Endothelial cell of umbilical vein (primary cell): ENCODE data around the gene MPZL3. TPM values are rescaled to one million over a fixed set of nuclear protein-coding genes. Genes with fewer than 3 reads are reported as not detected.
A peak's percentile ranks its signal among the peaks of the same experiment; 100 is the strongest.

Experiments used
- BruUV-seq: library from RNA; stranded (reverse); fragments of 400-500 nt; replicated peaks from 2 replicates; lab custom pipeline; 2021; lab: Mats Ljungman, UMichigan
- CTCF ChIA-PET: fragments of 300-600, 350-600 bp; sonication (Branson Sonifier 250); formaldehyde crosslinking; loops from one replicate; lab custom pipeline; 2021; ENCODE audit warnings: antibody characterized with exemption, inconsistent platforms; lab: Charles Lee
- POLR2A ChIA-PET: fragments of 300-600, 350-600 bp; sonication (Branson Sonifier 250); formaldehyde crosslinking; loops from one replicate; lab custom pipeline; 2021; ENCODE audit warnings: antibody characterized with exemption, inconsistent platforms; lab: Charles Lee
- DNase-seq: peaks from one replicate; pipeline ENCODE4 v3.0.0-alpha.2; 2011; ENCODE audit warnings: low read depth, low spot score
- FAIRE-seq: peaks from 2 replicates; lab custom pipeline; 2011; peaks lifted over from hg19 to GRCh38; lab: Jason Lieb, UNC
- H2AFZ ChIP-seq: 2 replicates; pipeline ENCODE4 v1.6.0; 2012; ENCODE audit warnings: low read depth, low read length, control low read depth, inconsistent platforms
- H3K27ac ChIP-seq: 2 replicates; pipeline ENCODE4 v1.5.1; 2011; ENCODE audit warnings: low read depth, mild to moderate bottlenecking, control low read depth, low read length, moderate library complexity; ENCODE audit not compliant: insufficient read depth
- H3K27me3 ChIP-seq, 2 experiments: 2 replicates each; pipeline versions ENCODE4 v1.6.0 to v1.6.1; 2011; ENCODE audit warnings: low read length in 2 of 2, mixed read lengths in 1 of 2; ENCODE audit not compliant: control insufficient read depth in 2 of 2, insufficient read depth in 2 of 2
- H3K36me3 ChIP-seq, 2 experiments: 2 replicates in 1 of 2; 3 replicates in 1 of 2; pipeline ENCODE4 v1.5.1; 2011; ENCODE audit warnings: low read length in 2 of 2, mild to moderate bottlenecking in 1 of 2, moderate library complexity in 1 of 2; ENCODE audit not compliant: control insufficient read depth in 2 of 2, insufficient read depth in 2 of 2; ENCODE audit errors: extremely low read depth in 1 of 2
- H3K4me1 ChIP-seq: 3 replicates; pipeline ENCODE4 v1.5.1; 2011; ENCODE audit warnings: mild to moderate bottlenecking, low read length; ENCODE audit not compliant: control insufficient read depth, insufficient read depth; ENCODE audit errors: extremely low read depth
- H3K4me2 ChIP-seq: 2 replicates; pipeline ENCODE4 v1.6.1; 2011; ENCODE audit warnings: low read length, control low read depth, mixed read lengths; ENCODE audit not compliant: insufficient read depth
- H3K4me3 ChIP-seq, 3 experiments: fragments of 200-600 bp in 1 of 3; sonication (generic), shearing (Covaris generic) in 1 of 3; replicated peaks in 1 of 3; 2 replicates each; pipeline ENCODE4 v1.5.1; 2011 to 2016; ENCODE audit warnings: control low read depth in 3 of 3, low read length in 3 of 3, mild to moderate bottlenecking in 2 of 3, inconsistent platforms in 1 of 3, low read depth in 1 of 3, moderate library complexity in 1 of 3; ENCODE audit not compliant: insufficient read depth in 1 of 3
- H3K79me2 ChIP-seq: 2 replicates; pipeline ENCODE4 v1.6.0; 2012; ENCODE audit warnings: low read length, inconsistent platforms; ENCODE audit not compliant: control insufficient read depth, insufficient read depth
- H3K9ac ChIP-seq: replicated peaks from 2 replicates; pipeline ENCODE3; 2011; ENCODE audit warnings: low read length, control low read depth; ENCODE audit not compliant: insufficient read depth; ENCODE audit errors: extremely low read depth
- H3K9me1 ChIP-seq: replicated peaks from 3 replicates; pipeline ENCODE4 v1.6.0; 2011; ENCODE audit warnings: mild to moderate bottlenecking, low read length; ENCODE audit not compliant: control insufficient read depth, insufficient read depth; ENCODE audit errors: extremely low read depth
- H3K9me3 ChIP-seq: replicated peaks from 2 replicates; pipeline ENCODE4 v1.5.1; 2012; ENCODE audit warnings: low read length, inconsistent platforms; ENCODE audit not compliant: control insufficient read depth, insufficient read depth
- H4K20me1 ChIP-seq: replicated peaks from 2 replicates; pipeline ENCODE3; 2011; ENCODE audit warnings: mild to moderate bottlenecking, low read length; ENCODE audit not compliant: control insufficient read depth, insufficient read depth; ENCODE audit errors: extremely low read depth
- CTCF ChIP-seq, 2 donors: IDR thresholded peaks; 1 replicate in 1 of 2; 2 replicates in 1 of 2; pipeline ENCODE4 v1.5.1; 2011; ENCODE audit warnings: low read length in 2 of 2, mild to moderate bottlenecking in 2 of 2, moderate library complexity in 2 of 2, control low read depth in 1 of 2, inconsistent platforms in 1 of 2, low read depth in 1 of 2; ENCODE audit not compliant: insufficient read depth in 1 of 2; ENCODE audit errors: extremely low read depth in 1 of 2
- EZH2 ChIP-seq: IDR thresholded peaks from 2 replicates; pipeline ENCODE4 v1.6.1; 2012; ENCODE audit warnings: borderline replicate concordance, low read depth, mild to moderate bottlenecking, moderate library complexity, low read length, inconsistent platforms; ENCODE audit not compliant: severe bottlenecking
- FOS ChIP-seq: IDR thresholded peaks from 2 replicates; pipeline ENCODE4 v1.6.1; 2011; ENCODE audit warnings: mild to moderate bottlenecking, low read length, moderate library complexity, borderline replicate concordance; ENCODE audit not compliant: insufficient read depth
- MAX ChIP-seq: IDR thresholded peaks from 2 replicates; pipeline ENCODE4 v1.6.1; 2011; ENCODE audit not compliant: insufficient read depth, insufficient read length
- MYC ChIP-seq: IDR thresholded peaks from one replicate; pipeline ENCODE4 v1.6.1; 2011; ENCODE audit warnings: mild to moderate bottlenecking, low read depth, low read length
- POLR2AphosphoS5 ChIP-seq: IDR thresholded peaks from 2 replicates; pipeline ENCODE4 v1.6.1; 2012; ENCODE audit warnings: low read depth, mild to moderate bottlenecking, control low read depth, low read length, moderate library complexity; ENCODE audit not compliant: insufficient read depth
- dilution Hi-C: fragments of 300-500 bp; cut with MboI; formaldehyde crosslinking; loops from one replicate; pipeline ENCODE4 v1.15.0; 2019; ENCODE audit warnings: low sequenced_read_pairs; ENCODE audit not compliant: extremely low pct_ligation_motif_present
- intact Hi-C: fragments of 100-400 bp; cut with micrococcal nuclease; formaldehyde crosslinking; loops from one replicate; pipeline ENCODE4 v1.10.0; 2022
- polyA plus RNA-seq, 4 experiments: library from polyadenylated mRNA; depleted of rRNA in 3 of 4; stranded (reverse) in 3 of 4; unstranded in 1 of 4; fragments of >200 nt; gene quantifications; 2 replicates each; pipeline versions ENCODE4 v1.2.1 to v1.2.3, GENCODE V29; 2011 to 2012; ENCODE audit warnings: missing spikeins in 1 of 4
- total RNA-seq: library from RNA; stranded (reverse); gene quantifications from 2 replicates; pipeline ENCODE4 v1.2.3, GENCODE V29; 2021

The MPZL3 gene
- total and polyA plus RNA-seq, 2 donors (not counting 3 experiments of a cell fraction or from before 2014, with no cell fraction given) = 2.5 to 7.1 TPM

GRCh38 chr11:118198370-118198769 is 53.8 kb downstream of the MPZL3 start:
- Histone ChIP-seq H3K9ac (no peak overlapping the region), H3K27me3 (peaks cover 0 to 4% of the 10 kb centered on the region in 2 experiments), H3K4me2 (no peak overlapping the region), H3K27ac (no peak overlapping the region), H3K4me3 (no peak overlapping the region), H4K20me1 (no peaks in the 10 kb centered on the region), H3K9me1 (no peaks in the 10 kb centered on the region), H3K36me3 (no peaks in the 10 kb centered on the region), H3K9me3 (no peaks in the 10 kb centered on the region), H2AFZ (no peak overlapping the region), H3K79me2 (no peaks in the 10 kb centered on the region), H3K4me1 (no peaks in the 10 kb centered on the region)
- TF ChIP-seq CTCF (IDR thresholded peaks at IDR 0.05; ENCODE audit: extremely low read depth in 1 of 2, insufficient read depth in 1 of 2, low read depth in 1 of 2, low read length in 2 of 2) = peak; percentile 81 to 93
- no peak for TF ChIP-seq POLR2AphosphoS5
- TF ChIP-seq FOS = no peak
- TF ChIP-seq MYC = no peak
- no peak for TF ChIP-seq EZH2
- TF ChIP-seq MAX = no peak
- ChIA-PET CTCF (interaction anchor here (0.6 to 3.8 kb wide), 66 partner anchors 10 to 772 kb away, joined by 3 to 235 read pairs (median 7); partner anchors contain the start of genes CD3D, CD3E, JAML and MPZL2), POLR2A (interaction anchor here (0.6 to 0.7 kb wide), 3 partner anchors 13 to 66 kb away, joined by 3 to 6 read pairs (median 4); partner anchors contain the start of gene MPZL2)
- DNase-seq (peak; percentile 61), FAIRE-seq (peak; percentile 89)
- intact Hi-C loops (loop anchor here (1.0 kb wide), 5 partner anchors 31 to 290 kb away; no protein-coding TSS in a partner anchor), dilution Hi-C loops (no loop called here)
- no TSS peak for BruUV-seq
